GM03348 (cell line): ENCODE results near the gene OR2H2.
A peak's percentile ranks its signal among the peaks of the same experiment; 100 is the strongest.

Source experiments
- DNase-seq: peaks from one replicate; pipeline ENCODE4 v3.0.0; 2012; ENCODE audit warnings: low spot score

OR2H2 gene

DNA sequence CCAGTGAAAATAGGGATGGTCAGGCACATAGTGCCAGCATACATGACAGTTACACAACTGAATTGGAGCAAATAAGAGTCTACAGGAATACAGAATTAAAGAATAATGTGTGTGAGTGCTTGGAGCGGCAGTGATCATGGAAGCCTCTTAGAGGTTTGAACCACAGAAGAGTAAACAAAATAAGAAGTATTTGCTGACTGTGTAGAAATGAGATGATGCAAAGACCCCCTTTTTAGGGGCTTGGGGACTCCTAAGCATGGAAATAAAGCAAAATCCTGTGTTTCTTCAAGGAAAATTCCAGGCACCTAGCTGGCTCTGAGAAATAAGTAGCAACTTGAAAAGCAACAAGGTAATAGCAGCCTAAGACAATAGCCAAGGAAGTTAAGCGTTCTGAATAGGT is 6.8 kb downstream of the OR2H2 start:
- DNase-seq = no peak

DNA sequence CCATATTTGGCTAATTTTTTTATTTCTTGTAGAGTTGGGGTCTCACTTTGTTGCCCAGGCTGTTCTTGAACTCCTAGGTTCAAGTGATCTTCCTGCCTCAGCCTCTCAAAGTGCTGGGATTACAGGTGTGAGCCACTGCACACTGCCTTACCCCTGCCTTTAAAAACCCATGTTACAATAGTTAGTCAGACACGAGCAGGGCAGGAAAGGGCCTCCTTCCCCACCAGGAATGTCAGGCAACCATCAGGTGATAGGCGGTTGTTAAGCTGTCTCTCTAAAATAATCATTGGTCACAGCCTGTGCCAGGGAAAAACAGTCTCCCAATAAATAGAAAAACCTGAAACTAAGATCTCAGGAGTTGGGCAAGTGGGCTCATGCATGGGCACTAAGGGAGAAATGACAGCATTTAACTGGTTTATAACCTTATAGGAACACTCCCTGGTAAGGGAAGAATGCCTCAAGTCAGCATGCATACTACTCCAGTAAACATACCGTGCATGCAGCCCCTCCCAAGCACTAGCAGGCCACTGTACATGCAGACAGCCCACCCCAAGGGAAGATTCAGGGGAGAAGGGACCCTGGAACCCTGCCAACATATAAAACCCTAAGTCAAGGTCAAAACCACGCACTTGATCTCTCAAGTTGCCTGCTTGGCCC is 8.4 kb downstream of the OR2H2 start:
- no peak for DNase-seq

DNA sequence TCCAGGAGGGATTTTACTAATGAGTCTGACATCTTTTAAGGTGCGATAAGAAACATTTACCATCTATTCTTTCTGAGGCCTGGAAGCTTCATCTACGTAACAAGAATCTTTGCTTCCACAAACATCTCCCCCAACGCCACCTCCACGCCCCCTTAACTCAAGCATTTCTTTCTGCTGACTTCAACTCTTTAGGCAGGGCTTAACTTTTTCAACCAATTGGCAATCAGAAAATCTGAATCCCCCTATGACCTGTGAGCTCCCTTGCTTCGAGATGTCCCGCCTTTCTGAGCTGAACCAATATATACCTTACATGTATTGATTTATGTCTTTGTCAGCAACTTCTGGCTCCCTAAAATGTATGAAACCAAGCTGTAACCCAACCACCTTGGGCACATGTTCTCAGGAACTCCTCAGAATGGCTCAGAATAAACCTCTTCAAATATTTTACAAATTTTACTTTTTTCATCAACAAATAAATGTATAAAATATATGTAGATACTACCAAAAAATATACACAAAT is 11.5 kb downstream of the OR2H2 start:
- no peak for DNase-seq

DNA sequence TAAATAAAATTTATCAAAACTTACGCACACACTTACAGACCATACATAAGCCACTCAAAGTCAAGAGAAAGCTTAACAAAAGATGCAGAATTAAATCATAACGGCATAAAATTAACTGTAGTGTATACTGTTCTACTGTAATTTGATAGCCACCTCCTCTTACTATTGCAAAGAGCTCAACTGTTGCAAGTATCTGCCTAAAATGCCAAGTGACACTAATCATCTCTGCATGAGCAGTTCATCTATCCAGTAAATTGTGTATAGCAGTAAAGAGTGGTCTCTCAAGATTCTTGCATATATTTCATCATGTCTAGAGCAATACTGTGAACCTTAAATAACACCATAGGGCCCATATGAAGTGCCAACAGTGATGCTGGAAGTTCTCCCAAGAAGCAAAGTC is 12.3 kb downstream of the OR2H2 start:
- no peak for DNase-seq

DNA sequence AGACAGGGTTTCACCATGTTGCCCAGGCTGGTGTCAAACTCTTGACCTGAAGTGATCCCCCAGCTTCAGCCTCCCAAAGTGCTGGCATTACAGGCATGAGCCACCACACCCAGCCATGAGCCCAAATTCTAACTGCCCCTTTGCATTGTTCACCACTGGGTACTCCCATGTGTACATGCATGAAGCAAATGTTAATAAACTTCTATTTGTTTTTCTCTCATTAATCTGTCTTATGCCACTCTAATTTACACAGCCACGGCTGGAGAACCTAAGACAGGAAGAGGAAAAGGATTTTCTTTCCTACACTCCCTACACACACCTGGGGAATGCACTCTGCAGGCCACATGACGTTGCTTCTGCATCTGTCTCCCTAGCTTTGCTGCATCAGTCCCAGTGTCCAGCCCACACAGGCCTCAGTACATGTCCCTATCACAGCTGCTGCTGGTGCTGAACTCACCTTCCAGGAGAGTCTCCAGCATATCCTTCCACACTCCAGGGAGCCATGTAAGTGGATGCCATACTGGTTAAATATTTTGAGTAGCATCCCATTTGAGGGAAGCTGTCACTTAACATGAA is 13.3 kb downstream of the OR2H2 start:
- DNase-seq = no peak

DNA sequence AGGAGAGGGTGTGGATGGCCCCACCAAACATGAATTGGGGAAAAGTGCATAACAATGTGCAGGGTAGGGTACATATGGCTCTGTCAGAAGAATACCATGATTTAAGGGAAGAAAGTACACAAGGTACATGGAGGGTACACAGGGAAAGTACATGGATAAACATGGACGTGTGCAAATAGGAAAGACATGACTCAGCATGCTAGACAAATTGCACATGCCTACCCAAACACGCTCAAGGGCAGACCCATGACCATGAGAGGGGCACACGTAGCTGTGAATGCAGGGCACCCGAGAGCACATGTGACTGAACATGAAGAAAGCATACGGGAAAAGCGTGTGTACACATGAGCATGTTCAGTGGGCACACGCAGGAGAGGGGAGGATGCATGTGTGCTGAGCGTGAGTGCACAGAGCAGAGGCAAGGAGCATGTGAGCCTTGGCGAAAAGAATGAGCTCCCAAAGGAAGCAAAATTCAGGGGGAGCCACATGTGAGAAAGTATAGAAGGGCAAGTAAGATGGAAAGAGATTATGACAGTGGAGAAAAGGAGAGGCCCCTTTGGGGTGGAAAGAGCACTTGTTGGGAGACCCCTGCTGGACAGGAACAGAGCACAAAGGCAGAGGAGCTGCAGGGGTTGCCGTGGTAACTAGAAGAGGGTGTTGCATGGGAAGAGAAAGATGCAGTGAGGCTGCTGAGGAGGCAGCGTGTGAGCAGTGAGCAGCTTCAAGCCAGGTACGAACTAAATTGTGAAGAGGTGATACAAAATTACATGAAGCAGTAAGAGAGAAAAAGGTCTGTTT is 17.8 kb downstream of the OR2H2 start:
- DNase-seq = no peak

DNA sequence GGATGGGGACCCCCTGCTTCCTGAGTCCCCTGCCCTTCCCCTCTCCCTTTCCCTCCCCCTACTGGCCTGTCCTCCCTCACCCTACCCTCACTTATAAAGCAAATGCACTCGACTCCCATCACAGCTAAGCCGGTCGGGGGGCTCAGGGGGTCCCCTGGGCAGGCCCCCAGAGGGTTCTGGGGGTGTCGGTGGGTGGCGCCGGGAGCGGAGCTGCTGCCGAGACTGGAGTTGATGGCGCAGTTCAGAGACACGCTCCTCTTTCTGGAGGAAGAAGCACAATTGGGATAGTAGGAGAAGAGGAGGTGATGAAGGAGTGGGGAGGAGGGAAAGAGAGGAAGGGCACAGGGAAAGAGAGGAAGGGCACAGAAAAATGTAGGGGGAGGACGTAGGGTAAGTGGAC is 18.5 kb downstream of the OR2H2 start:
- DNase-seq = no peak

DNA sequence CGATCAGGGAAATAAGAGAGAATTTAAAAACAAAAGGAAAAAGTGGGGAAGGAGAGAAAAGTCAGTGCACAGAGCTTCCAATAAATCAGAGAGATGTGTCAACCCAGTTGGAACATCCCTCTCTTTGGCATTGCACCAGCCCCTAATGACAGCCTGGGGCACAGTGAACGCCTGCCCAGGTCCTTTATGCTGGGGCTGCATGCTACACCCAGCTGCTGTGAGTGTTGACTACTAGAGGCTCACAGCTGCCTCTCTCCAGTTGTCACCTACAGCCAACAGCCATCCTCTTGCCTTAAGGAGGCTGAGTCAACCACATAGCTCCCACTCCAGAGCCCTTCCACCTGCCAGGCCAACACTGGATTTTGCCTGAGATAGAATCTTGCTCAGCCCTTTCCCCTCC is 19.0 kb downstream of the OR2H2 start:
- DNase-seq = no peak

DNA sequence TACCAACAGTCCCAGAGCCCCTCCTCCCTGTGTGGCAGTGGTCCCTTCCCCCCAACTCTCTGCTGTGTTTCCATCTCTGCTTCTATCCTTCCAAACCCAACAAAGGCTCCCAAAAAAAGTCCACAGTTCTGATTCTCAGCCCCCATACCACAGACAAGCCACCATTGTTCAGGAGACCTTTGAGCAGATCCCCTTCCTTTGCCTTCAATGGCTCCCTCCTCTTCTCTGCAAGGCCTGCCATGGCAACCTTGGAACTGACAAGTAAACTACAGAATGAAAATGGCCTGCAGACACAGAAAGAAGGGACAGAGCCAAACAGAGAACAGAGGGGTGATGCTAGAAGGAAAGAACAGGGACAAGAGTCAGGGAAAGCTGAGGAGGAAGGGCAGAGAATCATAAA is 23.2 kb downstream of the OR2H2 start:
- no peak for DNase-seq

DNA sequence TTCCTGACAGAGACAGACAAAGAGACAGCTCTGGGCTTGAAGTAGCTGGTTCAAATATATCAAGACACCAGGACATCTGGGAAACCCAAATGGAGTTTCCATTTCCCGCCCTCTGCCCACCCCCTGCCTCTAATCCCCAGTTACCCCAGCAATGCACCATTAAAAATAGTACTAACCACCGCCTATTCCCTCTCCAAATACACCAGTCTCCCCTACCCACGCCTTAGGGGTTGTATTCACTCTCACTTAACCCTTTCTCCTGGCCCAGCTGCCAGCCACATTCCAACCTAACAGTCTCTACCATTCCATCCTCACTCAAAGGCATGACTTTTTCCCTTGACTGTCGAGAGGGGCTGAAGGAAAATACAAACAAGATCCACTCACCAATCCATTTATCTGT is 25.6 kb downstream of the OR2H2 start:
- no peak for DNase-seq

DNA sequence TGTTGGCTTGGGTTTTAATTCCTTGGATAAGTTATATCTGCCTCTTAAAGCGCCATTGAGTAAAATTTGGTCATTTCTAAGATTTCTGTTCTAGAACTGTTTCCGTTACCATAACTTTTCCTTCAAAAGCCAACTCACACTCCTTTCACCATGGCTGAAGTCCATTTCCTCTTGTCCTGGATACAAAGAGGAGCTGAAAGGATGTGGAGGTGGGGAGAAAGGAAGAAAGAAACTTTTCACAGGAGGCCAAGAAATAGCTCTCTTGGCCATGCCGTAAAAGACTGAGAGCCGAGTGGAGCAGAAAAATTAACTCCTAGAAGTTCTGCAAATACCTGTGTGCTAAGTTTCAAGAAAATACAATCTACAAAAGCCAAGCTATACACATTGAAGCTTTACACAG is 26.5 kb downstream of the OR2H2 start:
- DNase-seq = no peak

DNA sequence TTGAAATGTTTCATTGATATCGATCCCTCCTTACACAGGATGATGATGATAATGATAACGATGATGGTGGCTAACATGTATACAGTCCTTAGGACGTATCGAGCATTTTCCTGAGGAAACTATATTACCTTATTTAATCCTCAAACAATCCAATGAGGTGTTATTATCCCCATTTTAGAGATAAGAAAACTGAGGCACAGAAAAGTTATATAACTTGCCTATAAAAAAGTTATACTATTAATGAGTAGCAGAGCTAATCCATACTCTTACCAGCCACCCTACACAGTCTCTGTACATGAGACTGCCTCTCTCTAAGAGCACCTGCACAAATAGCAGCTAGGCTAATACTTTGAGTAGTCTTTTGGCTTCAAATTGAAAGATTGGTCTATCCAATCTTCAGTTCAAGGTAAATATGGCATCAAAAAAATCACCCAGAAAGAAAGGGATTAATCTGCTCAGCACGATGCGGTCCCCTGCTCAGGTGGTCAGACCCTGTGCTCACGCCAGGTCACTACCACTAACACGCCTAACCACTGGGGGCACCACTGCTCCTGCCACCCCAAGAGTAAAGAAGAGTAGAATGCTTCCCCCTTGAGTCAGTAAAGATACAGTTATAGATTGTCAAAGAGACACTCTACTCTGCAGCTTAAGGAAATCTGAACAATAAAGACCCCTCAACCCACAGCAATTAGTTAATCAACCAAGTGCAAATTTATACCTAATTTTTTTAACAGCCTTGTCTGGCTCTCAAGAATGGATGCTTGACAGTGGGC is 33.0 kb downstream of the OR2H2 start:
- DNase-seq = no peak

DNA sequence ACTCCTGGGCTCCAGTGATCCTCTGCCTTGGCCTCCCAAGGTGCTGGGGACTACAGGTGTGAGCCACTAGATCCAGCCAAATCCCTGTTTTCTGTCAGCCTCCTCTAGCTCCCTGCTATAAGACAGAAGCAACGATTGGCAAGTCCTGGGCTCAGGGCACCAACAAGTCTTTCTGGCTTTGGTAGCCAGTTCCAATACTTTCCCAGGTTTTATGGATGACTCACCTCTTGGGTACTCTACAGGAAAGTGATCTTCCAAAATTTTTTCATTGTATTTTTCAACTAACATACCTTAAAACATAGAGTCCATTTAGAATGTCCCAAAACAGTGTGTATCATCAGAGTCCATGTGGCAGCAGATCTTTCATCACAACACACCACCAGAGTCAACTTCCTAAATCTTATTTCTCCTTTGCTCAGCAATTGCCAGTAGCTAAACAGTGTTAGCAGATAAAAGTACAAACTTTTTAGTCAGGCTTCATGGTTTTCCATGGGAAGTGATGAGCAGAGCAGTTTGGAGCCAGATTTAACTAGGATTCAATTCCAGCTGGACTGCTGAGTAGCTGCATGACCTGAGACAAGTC is 34.7 kb downstream of the OR2H2 start:
- DNase-seq = no peak

DNA sequence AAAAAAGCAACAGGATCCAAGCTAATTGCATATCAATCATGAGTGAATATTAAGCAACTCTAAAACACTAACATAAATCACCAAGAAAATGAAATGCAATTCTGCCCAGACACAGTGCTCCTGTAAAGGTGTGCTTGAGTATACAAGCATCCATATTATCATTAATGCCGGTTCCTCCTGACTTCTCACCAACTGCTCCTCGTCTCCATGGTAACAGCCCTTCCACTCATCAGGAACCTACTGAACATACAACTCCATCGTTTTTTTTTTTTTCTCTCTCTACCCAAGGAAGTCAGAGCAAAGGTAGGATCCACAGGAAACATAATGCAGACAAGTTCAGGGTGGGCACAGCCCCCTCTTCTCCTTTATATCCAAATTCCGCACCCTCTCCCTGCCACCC is 35.7 kb downstream of the OR2H2 start:
- DNase-seq = no peak

DNA sequence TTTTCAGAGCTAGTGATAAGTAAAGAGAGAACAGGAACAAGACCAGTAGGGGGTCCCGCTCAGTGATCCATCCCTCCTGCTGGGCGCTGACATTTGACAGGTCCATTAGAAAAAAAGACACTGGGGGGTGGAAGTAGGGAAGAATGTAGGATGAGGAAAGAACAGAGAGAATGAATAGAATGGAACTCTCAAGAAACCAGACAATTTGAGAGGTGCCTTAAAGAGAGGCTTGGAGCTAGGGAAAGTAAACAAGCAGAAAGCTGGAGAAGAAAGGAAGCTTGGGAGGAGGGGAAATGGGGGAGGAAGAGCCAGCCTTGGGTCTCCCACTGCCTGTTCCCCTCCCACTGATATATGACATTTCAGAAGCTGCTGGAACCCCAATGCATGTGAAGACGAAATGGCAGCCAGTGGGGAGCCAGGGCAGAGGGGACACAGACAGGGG is 39.6 kb downstream of the OR2H2 start:
- DNase-seq = no peak

DNA sequence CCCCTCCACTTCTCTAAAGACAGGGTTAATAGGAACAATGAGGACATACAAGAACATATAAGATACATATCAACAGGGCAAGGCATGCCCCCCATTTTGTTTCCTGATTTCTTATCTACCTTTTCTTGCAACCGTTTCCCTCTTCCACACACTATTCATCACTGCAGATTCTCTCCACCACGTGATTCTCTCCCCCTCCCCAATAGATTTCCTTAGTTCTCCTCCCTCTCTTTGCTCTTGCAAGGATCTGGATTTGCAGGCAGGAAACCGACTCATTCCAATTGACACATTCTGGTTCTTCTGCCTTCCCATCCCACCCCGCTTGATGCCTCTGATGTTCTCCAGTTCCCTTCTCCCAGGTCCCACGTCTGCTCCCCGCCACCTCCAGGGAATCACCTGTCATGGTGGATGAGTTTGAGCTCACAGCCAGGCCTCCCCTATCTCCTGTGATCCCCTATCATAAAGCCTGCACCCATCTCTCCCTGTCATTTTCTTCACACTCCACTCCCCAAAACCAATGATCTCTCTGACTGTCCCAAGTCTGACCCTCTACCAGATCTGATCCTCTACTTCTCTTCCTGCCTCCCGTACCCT is 40.5 kb downstream of the OR2H2 start:
- no peak for DNase-seq

DNA sequence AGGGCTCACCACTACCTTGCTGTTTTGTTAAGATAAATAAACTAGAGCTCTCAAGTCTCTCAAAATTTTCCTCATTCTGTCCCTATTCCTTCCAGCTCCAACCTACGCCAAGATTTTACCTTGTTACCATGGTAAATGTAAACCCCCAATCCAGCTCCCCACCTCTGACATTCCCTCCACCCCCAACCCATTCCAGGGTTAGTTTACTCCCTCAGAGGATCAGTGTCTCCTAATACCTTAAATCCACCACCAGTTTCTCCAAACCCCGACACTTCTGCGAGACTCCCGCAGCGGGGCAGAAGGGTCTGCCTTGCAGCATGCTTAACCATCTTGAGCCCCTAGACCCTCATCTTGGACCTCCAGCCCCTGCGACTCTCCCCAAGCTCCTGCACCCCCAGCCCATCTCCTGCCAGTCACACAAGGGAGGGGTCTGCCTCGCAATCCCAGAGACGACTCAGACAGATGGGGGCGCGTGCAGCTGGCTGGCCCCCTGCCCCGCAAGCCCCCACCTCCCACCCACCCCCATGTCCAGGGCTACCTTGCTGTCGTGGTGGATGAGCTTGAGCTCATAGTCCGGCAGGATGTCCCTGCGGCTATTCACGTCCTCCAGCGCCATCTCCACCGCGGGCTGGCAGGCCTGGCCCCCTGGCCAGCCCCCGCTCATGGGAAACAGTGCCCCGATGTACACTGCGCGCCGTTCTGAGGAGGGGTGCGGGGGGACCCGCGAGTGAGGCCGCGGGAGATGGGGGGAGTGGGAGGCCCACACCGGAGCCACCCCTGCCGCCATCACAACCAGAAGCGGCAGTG is 42.2 kb downstream of the OR2H2 start:
- DNase-seq = peak; percentile 20

DNA sequence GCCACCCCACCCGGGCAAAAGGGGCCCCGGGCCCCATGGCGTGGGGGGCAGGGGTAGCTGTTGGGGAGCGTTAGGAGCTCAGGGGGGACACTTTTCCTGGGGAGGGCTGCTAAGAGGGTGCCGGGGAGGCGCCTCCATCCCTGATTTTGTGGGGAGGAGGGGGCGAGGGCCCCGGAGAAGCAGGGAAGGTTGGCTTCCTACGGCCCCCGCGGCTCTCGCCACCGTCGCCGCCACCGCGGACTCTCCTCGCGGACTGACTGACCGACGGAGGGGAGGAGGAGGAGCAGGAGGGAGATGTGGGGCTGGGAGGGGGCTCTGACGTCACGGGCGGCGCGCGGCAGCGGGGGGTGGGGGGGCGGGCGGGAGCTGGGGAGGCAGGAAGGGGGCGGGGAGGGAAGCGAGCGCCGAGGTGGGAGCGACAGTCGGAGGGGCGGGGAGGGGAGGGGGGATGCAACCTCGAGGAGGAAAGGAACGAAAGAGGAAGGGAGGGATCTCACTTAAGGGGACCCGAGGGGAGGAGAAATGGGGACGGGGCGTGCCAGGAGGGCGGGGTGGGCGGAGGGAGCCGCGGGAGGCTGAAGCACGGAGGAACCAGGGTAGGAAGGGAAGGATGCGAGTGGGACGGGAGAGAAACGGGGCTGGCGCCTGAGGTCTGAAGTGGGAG is 43.0 kb downstream of the OR2H2 start:
- peak; percentile 94 for DNase-seq

DNA sequence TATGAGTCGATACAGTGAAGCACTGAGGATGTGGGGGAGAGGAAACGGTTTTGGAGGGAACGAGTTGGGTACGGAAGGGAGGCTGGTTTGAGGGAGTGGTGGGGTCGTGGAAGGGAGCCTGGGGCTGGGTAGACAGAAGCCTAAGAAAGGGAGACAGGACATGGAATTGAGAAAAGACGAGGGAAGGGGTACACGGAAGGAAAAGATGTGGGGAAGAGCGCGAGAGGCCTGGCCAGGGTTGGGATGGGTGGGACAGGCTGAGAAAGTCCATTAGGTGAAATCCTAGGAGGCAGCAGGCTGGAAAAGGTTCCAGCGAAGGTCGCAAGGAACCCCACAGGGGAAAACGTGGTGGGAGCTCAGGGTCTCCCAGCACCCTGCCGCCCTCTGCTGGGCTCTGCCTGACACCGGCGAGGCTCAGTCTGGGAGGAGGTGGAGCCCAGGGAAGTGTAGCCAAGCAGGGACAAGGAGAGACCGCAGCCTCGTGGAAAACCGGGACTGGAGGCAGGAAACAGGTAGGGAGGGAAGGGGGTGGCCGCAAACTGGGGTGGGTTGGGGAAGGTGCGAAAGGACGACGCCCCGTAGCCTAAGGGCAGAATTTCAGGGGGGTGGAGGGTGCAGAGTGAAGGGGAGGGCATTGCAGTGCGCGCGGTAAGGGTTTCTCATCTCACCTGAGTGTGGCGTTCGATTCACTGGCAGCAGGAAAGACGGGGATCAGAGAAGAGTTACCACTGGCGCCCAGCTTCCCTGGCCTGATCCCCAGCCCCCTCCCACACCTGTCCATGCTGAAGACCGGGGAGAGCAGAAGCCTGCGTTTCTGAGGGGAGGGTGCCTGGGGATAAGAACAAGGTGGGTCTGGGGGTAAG is 43.7 kb downstream of the OR2H2 start:
- DNase-seq = peak; percentile 91
